GM12891 (cell line): ENCODE data around the gene PTPRG.

Source experiments
- PAX5 ChIP-seq: IDR thresholded peaks from 2 replicates; pipeline ENCODE4 v1.6.1; 2011; ENCODE audit warnings: low read length, moderate library complexity, mild to moderate bottlenecking; ENCODE audit not compliant: insufficient read depth, severe bottlenecking
- POLR2A ChIP-seq: IDR thresholded peaks from 2 replicates; pipeline ENCODE4 v1.6.1; 2011; ENCODE audit warnings: low read depth, low read length, control low read depth
- POLR2AphosphoS5 ChIP-seq: IDR thresholded peaks from 2 replicates; pipeline ENCODE4 v1.6.1; 2011; ENCODE audit warnings: low read depth, low read length, control low read depth
- POU2F2 ChIP-seq: IDR thresholded peaks from 2 replicates; pipeline ENCODE4 v1.6.1; 2011; ENCODE audit warnings: low read depth, mild to moderate bottlenecking, control low read depth, low read length, moderate library complexity
- SPI1 ChIP-seq: IDR thresholded peaks from 2 replicates; pipeline ENCODE4 v1.6.1; 2011; ENCODE audit warnings: low read depth, low read length, control low read depth
- TAF1 ChIP-seq: IDR thresholded peaks from 2 replicates; pipeline ENCODE4 v1.6.1; 2011; ENCODE audit warnings: low read depth, low read length, control low read depth

DNA sequence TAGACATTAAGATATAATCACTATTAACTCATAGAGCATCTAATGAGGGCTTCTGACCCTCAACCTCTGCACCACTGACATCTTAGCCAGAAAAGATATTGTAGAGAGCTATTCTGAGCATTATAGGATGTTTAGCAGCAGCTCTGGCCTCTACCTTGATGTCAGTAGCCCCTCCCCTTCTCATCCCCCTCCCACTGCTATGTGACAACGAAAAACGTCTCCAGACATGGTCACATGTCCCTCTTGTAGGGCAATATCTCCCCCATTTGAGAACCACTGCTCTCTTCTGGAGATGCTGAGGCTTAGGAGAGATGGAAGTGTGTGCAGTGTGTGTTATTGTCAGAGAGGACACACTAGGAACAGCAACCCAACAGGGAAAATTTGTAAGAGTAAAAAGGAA is 569.7 kb downstream of the PTPRG start:
- TF ChIP-seq POLR2A (no peak), POLR2AphosphoS5 (no peak), TAF1 (no peak), SPI1 (no peak), PAX5 (no peak), POU2F2 (no peak)
